ENCODE results near the gene ZGPAT.

DNA sequence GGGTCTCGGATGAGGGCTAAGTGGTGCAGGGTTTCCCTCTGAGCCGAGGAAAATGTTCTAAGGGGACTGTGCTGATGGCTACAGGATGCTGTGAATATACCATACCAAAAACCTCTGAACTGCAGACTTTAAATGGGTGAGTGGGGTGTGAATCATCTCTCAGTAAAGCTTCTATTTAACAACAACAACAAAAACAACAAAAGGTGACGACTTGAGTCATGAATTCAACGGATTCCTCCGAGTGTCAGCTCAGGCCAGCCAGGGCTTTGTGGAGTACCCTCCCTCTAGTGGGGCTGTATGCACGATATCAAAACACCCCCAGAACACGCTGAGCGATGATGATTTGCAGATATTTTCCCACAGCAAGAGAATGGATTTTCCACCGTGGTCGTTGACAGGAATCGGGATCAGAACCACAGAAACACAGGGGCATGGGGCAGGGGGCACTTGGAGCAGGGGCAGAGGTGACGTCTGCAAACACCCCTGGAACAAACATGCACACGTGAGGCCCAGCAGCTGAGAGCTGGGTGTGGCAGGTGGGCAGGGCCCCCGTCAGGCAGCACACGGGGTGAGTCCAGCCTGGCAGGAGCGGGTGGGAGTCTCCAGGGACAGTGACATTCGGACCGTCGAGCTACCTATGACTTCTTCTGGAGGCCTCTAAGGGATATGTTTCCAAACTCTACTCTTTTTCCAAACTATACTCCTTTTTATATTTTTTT, 70.4 kb downstream of the ZGPAT start:
- TF ChIP-seq, protein P1, sequence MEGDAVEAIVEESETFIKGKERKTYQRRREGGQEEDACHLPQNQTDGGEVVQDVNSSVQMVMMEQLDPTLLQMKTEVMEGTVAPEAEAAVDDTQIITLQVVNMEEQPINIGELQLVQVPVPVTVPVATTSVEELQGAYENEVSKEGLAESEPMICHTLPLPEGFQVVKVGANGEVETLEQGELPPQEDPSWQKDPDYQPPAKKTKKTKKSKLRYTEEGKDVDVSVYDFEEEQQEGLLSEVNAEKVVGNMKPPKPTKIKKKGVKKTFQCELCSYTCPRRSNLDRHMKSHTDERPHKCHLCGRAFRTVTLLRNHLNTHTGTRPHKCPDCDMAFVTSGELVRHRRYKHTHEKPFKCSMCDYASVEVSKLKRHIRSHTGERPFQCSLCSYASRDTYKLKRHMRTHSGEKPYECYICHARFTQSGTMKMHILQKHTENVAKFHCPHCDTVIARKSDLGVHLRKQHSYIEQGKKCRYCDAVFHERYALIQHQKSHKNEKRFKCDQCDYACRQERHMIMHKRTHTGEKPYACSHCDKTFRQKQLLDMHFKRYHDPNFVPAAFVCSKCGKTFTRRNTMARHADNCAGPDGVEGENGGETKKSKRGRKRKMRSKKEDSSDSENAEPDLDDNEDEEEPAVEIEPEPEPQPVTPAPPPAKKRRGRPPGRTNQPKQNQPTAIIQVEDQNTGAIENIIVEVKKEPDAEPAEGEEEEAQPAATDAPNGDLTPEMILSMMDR (IDR thresholded peaks at IDR 0.05) = no peak
- TF ChIP-seq POLR2A (IDR thresholded peaks at IDR 0.05) = no peak

Data from right lobe of liver (tissue), 4 donors.